GM12874 (cell line): Measurements from ENCODE around the gene TBC1D14.

Experiments
- CTCF ChIP-seq: IDR thresholded peaks from 2 replicates; pipeline ENCODE4 v1.5.1; 2011; ENCODE audit warnings: low read depth, mild to moderate bottlenecking, control low read depth, low read length, moderate library complexity; ENCODE audit not compliant: insufficient read depth

The TBC1D14 gene

GRCh38 chr4:6885953-6886557, 23.6 kb upstream of the TBC1D14 start:
- peak; percentile 42 for TF ChIP-seq CTCF

- TF ChIP-seq CTCF = no peak
These were observed 22.7 kb upstream of the TBC1D14 start for GRCh38 chr4:6886886-6887285.

GRCh38 chr4:6887591-6888371, 21.8 kb upstream of the TBC1D14 start:
- no peak for TF ChIP-seq CTCF

- no peak for TF ChIP-seq CTCF
These were observed 21.0 kb upstream of the TBC1D14 start for GRCh38 chr4:6888506-6889071.

- TF ChIP-seq CTCF = no peak
These were observed 20.4 kb upstream of the TBC1D14 start for GRCh38 chr4:6889101-6889735.

GRCh38 chr4:6889736-6890324, 19.8 kb upstream of the TBC1D14 start:
- TF ChIP-seq CTCF = no peak

- TF ChIP-seq CTCF = no peak
These were observed 19.3 kb upstream of the TBC1D14 start for GRCh38 chr4:6890358-6890757.
